ENCODE results near the gene GMEB1.
A peak's percentile ranks its signal among the peaks of the same experiment; 100 is the strongest.
"Not testable (repeated sequence)": the region's sequence is repeated elsewhere in the genome, so short reads cannot be mapped to it uniquely, and the experiment has no call there.

GMEB1 gene

DNA sequence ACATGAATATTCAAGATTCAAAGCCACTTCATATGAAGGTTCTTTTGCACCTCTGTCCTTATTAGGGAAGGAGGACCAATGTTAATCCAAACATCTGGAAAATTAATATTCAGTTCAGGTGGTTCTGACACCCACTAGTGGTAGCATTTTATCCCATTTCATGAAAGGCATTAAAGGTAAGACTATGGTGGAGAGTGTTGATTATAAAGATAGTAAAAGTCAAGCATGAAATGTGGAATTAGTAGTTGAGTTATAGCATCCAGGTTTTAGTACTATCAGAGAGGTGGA is 50.7 kb downstream of the GMEB1 start:
- no peak overlapping the region for H3K4me3 ChIP-seq (ENCODE audit: low read depth, low read length)
- TF ChIP-seq, protein P1, sequence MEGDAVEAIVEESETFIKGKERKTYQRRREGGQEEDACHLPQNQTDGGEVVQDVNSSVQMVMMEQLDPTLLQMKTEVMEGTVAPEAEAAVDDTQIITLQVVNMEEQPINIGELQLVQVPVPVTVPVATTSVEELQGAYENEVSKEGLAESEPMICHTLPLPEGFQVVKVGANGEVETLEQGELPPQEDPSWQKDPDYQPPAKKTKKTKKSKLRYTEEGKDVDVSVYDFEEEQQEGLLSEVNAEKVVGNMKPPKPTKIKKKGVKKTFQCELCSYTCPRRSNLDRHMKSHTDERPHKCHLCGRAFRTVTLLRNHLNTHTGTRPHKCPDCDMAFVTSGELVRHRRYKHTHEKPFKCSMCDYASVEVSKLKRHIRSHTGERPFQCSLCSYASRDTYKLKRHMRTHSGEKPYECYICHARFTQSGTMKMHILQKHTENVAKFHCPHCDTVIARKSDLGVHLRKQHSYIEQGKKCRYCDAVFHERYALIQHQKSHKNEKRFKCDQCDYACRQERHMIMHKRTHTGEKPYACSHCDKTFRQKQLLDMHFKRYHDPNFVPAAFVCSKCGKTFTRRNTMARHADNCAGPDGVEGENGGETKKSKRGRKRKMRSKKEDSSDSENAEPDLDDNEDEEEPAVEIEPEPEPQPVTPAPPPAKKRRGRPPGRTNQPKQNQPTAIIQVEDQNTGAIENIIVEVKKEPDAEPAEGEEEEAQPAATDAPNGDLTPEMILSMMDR (IDR thresholded peaks at IDR 0.05; ENCODE audit: low read depth, low read length): no peak

DNA sequence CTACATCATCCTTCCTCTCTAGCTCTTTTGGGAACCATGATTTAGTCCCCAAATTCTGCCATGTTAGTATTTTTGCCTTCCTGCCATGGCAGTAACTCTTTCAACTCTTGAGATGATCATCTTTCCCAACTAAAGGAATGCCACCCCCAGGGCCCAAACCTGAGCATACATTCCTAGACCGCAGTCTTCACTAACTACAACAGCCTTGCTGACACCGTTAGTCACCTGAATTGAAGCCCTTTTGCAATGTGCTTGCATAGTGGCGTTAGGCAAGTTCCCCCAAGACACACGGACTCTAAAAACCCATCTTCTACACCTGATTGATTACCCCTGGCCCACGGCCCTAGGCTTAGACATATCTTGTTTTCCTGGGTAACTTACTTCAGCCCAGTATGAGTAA is 51.8 kb downstream of the GMEB1 start:
- no peak overlapping the region for H3K4me3 ChIP-seq (ENCODE audit: low read depth, low read length)
- TF ChIP-seq, protein P1 (IDR thresholded peaks at IDR 0.05; ENCODE audit: low read depth, low read length): no peak

DNA sequence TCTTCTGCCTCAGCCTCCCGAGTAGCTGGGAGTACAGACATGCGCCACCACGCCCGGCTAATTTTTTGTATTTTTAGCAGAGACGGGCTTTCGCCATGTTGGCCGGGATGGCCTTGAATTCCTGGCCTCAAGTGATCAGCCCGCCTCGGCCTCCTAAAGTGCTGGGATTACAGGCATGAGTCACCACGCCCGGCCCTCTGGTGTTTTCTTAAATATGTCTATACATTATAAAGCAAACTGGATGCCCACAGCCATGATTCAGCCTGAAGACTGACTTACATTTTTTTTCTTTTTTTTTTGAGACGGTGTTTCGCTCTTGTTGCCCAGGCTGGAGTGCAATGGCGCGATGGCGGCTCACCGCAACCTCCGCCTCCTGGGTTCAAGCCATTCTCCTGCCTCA is 53.3 kb downstream of the GMEB1 start:
- not testable (repeated sequence) for H3K4me3 ChIP-seq (ENCODE audit: low read depth, low read length)

DNA sequence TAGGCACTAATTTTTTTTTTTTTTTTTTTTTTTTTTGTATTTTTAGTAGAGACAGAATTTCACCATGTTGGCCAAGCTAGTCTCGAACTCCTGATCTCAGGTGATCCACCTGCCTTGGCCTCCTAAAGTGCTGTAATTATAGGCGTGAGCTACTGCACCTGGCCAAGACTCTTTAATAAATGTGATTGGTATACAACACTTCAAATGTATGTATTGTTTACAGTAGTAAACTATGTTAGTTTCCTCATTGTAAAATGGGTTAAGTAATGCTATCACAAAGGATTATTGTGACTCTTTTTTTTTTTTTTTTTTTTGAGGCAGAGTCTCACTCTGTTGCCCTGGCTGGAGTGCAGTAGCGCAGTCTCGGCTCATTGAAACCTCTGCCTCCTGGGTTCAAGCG is 56.8 kb downstream of the GMEB1 start:
- not testable (repeated sequence) for H3K4me3 ChIP-seq (ENCODE audit: low read depth, low read length)

DNA sequence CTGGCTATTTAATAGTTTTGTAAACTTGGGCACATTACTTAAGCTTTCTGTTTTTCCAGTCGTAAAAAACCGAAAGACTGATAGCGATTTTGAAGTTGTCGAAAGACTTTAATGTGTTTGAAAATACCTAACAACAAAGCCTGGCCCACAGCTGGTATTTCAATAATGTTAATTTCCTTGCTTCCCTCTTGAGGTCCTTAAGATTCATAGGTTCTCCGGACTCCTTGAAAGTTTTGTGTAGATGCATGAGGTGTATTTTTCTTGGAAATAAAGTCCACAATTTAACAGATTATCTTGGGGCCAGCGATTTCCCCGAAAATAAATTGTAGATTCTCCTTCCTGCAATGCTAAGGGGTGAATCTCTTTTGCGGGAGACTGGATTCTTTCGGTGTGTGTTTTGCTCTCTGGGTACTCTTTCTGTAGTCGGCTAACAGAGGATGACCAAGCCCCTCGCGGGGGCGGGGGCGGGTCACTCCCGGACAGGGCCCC is 67.4 kb downstream of the GMEB1 start:
- peak overlapping the region; percentile 95 for H3K4me3 ChIP-seq (ENCODE audit: low read depth, low read length)
- TF ChIP-seq, protein P1 (IDR thresholded peaks at IDR 0.05; ENCODE audit: low read depth, low read length): no peak

DNA sequence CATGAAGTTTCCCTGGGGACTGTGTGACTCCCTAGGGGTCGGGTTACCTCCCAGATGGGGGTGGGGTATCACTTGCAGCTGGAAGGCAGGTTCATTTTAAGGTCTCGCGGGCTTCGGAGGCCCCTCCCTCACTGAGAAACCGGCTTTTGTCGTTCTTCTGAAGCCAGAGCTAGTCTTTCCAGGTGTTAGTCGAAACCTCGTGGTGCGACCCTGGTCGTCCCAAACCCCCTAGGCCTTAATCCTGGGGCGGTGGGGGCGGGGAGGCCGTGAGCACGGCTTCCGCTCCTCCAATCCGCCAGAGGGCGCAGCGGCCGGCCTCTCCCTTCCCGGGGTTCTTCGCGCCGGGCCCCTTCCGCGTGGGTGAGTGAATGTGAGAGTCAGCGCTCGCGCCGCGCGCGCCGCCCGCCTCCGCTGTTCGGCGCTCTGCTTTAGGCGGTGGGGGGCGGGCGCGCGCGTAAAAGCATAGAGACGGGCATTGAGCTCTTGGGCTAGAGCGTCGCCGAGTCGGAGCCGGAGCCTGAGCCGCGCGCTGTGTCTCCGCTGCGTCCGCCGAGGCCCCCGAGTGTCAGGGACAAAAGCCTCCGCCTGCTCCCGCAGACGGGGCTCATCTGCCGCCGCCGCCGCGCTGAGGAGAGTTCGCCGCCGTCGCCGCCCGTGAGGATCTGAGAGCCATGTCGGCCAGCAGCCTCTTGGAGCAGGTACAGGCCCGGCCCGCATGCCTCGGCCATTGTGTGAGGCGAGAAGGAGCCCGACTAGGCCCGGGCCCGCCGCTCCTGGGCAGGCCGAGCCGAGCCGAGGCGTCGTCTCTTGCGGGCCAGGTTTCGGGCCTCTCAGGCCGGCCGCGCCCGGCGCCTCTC is 68.1 kb downstream of the GMEB1 start, which contains the start of gene YTHDF2:
Gene YTHDF2, plus strand, starts transcription at position 491 of the 857 bp plus-strand sequence. Its CDS starts 181 bp downstream, at position 672.
- peak within 1 kb of the TSS; percentile 95 for H3K4me3 ChIP-seq (ENCODE audit: low read depth, low read length)
- TF ChIP-seq, protein P1 (IDR thresholded peaks at IDR 0.05; ENCODE audit: low read depth, low read length): peak; percentile 71

DNA sequence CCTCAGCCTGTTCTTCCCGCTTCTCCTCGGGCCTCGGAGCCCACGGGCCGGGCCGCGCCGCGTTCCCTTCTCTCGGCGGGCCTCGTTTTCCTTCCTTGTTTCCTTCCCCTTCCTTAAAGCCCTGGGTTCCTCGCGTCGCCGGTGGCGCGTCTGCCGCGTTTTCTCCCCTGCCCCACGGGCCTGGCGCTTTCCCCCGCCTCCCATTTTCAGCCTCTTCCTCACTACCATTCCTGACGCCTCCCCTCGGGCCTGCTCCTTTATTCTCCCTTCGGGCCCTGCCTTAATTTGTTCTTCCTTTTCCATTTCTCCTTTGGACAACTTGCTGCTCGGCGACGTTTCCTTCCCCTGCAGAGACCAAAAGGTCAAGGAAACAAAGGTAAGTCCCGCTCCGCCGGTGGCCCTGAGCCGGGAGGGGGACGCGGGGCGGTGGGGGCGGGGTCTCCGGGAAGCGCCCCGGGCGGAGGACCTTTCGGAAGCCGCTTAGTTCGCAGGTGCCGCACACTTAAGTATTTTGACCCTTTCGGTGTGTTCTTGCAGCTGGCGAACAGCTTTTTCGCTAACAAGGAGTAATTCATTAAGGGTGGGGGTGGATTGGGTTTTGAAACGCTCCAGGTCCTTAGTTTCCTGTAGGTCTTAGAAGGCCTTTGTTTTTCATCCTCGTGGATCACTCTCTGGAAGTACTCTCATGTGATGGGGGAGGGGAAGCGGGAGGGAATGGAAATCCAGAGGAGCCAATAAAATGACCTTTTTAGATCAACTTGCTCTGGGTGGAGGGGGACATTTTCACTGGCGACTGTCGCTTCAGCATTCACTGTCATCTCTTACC is 68.9 kb downstream of the GMEB1 start:
- TF ChIP-seq, protein P1 (IDR thresholded peaks at IDR 0.05; ENCODE audit: low read depth, low read length): no peak
- peak overlapping the region; percentile 95 for H3K4me3 ChIP-seq (ENCODE audit: low read depth, low read length)

DNA sequence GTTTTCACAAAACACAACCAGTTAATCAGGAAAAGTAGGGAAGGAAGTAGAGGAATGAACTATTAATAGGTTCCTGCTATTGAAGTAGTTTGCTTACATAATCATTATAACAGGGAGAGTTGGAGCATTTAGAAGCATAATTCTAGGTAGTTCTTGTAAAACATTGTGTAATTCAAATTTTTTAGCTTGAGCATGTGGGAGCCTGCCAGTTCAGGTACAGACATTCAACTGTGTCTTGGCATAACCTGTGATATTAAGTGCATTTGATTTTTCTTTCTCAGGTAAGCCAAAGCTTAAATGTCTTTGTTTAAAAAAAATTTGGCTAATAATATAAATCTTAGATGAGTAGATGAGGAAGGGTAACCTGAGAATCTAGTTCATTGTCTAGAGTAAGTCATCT is 71.5 kb downstream of the GMEB1 start:
- TF ChIP-seq, protein P1 (IDR thresholded peaks at IDR 0.05; ENCODE audit: low read depth, low read length): no peak
- H3K4me3 ChIP-seq (ENCODE audit: low read depth, low read length): no peak overlapping the region
